Activated CD4-positive, alpha-beta T cell treated with anti-CD3 and anti-CD28 coated beads for 36 hours (primary cell): Measurements from ENCODE around the gene CXCR6. TPM values are rescaled to one million over a fixed set of nuclear protein-coding genes. Genes with fewer than 3 reads are reported as not detected.

Source experiments
- ATAC-seq: fragments of 200-7000 bp; cut with Tn5 transposase; one replicate; pipeline ENCODE4 v1.10.0; 2021; ENCODE audit warnings: mild to moderate bottlenecking, moderate library complexity
- CTCF ChIA-PET: fragments of 350-600 bp; sonication (Branson Sonifier 250); formaldehyde crosslinking; loops from one replicate; lab custom pipeline; 2021; ENCODE audit warnings: antibody characterized with exemption; lab: Charles Lee
- POLR2A ChIA-PET: fragments of 350-600 bp; sonication (Branson Sonifier 250); formaldehyde crosslinking; loops from one replicate; lab custom pipeline; 2021; ENCODE audit warnings: antibody characterized with exemption, inconsistent platforms; lab: Charles Lee
- DNase-seq: peaks from one replicate; pipeline ENCODE4 v3.0.0-alpha.2; 2020
- H3K27ac Mint-ChIP-seq: one replicate; pipeline ENCODE4 v1.8.0; 2021; ENCODE audit warnings: mixed read lengths
- H3K27me3 Mint-ChIP-seq: one replicate; pipeline ENCODE4 v1.8.0; 2021; ENCODE audit warnings: mixed read lengths
- H3K36me3 Mint-ChIP-seq: one replicate; pipeline ENCODE4 v1.8.0; 2021; ENCODE audit warnings: low read depth, mixed read lengths
- H3K4me1 Mint-ChIP-seq: one replicate; pipeline ENCODE4 v1.8.0; 2021; ENCODE audit warnings: mixed read lengths
- H3K4me3 Mint-ChIP-seq: one replicate; pipeline ENCODE4 v1.8.0; 2021; ENCODE audit warnings: mild to moderate bottlenecking, moderate library complexity, mixed read lengths
- H3K9me3 Mint-ChIP-seq: one replicate; pipeline ENCODE4 v1.8.0; 2021; ENCODE audit warnings: low read depth, mixed read lengths
- intact Hi-C, 2 experiments: fragments of 100-400 bp; cut with DNase I in 1 of 2; cut with micrococcal nuclease in 1 of 2; formaldehyde crosslinking; loops; one replicate each; pipeline versions ENCODE4 v1.14.2 to v1.15.1; 2022 to 2024; cut with DNase I, micrococcal nuclease
- total RNA-seq, 2 experiments: library from RNA; stranded (reverse); gene quantifications; one replicate each; pipeline ENCODE4 v1.2.3, GENCODE V29; 2021

Gene CXCR6
- total RNA-seq, 2 experiments from 2014 or later: 0.42 to 0.85 TPM

DNA sequence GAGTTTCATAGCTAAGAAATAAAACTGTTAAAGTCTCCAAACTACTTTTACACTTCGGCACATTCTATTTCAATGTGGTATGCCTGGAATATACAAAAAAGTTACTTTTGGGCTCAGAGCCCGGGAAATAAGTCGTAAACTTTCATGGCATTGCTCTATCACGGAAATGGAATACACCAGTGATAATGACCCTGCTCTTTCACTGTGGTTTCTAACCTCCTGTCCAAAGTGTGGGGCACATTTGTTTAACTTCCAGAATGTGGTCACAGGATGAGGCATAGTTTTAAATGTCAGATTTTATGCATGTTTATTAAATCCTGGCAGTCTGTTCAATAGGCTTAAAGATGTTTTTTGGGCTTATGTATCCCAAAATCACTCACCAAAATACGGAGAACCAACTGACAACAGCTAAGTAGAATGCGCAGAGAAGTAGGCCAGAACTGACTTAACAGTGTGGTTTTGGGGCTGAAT is 5.1 kb downstream of the CXCR6 start:
- no peak overlapping the region for H3K27ac Mint-ChIP-seq
- H3K9me3 Mint-ChIP-seq: no peaks in the 10 kb centered on the region
- ChIA-PET CTCF (interaction anchor here (1.9 to 14.6 kb wide), 2 partner anchors 9 to 130 kb away, joined by 4 to 269 read pairs; no protein-coding TSS in a partner anchor), POLR2A (interaction anchor here (0.6 kb wide), 1 partner anchor 24 kb away, joined by 5 read pairs; no protein-coding TSS in a partner anchor)
- ATAC-seq: no peak
- peaks cover 8% of the 10 kb centered on the region for H3K27me3 Mint-ChIP-seq
- H3K36me3 Mint-ChIP-seq: peaks cover 68% of the 10 kb centered on the region
- H3K4me3 Mint-ChIP-seq: no peak overlapping the region
- intact Hi-C loops: no loop called here
- peaks cover 59% of the 10 kb centered on the region for H3K4me1 Mint-ChIP-seq
- no peak for DNase-seq

- DNase-seq: no peak
- intact Hi-C loops: no loop called here
- peaks cover 53% of the 10 kb centered on the region for H3K4me1 Mint-ChIP-seq
- H3K27ac Mint-ChIP-seq: no peak overlapping the region
- H3K9me3 Mint-ChIP-seq: no peaks in the 10 kb centered on the region
- ChIA-PET POLR2A (no interaction called here), CTCF (interaction anchor here (14.6 kb wide), 1 partner anchor 129 kb away, joined by 269 read pairs; no protein-coding TSS in a partner anchor)
- ATAC-seq: no peak
- peaks cover 8% of the 10 kb centered on the region for H3K27me3 Mint-ChIP-seq
- H3K4me3 Mint-ChIP-seq: no peak overlapping the region
- peaks cover 72% of the 10 kb centered on the region for H3K36me3 Mint-ChIP-seq
Observed at GRCh38 chr3:45948881-45949280, 5.6 kb downstream of the CXCR6 start.

GRCh38 chr3:45949432-45949831 is 6.2 kb downstream of the CXCR6 start:
- intact Hi-C loops: no loop called here
- DNase-seq: no peak
- peak overlapping the region; percentile 39 for H3K27ac Mint-ChIP-seq
- no peak for ATAC-seq
- H3K4me1 Mint-ChIP-seq: peaks cover 51% of the 10 kb centered on the region
- CTCF ChIA-PET: interaction anchor here (14.6 kb wide), 1 partner anchor 128 kb away, joined by 269 read pairs; no protein-coding TSS in a partner anchor
- H3K27me3 Mint-ChIP-seq: peaks cover 8% of the 10 kb centered on the region
- H3K9me3 Mint-ChIP-seq: no peaks in the 10 kb centered on the region
- no peak overlapping the region for H3K4me3 Mint-ChIP-seq
- POLR2A ChIA-PET: no interaction called here
- peaks cover 77% of the 10 kb centered on the region for H3K36me3 Mint-ChIP-seq

DNA sequence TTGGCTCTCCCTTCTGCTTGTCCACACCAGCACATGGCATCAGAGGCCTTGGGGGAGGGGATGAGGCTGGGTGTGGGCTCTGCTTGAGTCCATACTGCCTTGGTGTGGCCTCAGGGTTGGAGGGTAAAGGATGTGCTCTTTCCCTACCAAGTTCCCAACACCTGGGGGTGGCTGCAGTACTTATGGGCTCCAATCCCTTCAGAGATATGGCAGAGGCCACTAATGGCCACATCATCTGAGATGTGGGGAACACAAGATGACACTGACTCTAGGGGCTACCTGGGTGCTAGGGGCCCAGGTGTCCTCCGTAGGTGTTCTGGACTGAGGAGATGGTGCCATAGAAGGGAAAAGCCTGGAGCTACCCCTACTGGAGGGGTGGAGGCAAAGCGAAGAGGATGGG is 6.9 kb downstream of the CXCR6 start:
- Mint-ChIP-seq H3K9me3 (no peaks in the 10 kb centered on the region), H3K4me3 (no peak overlapping the region), H3K36me3 (peaks cover 79% of the 10 kb centered on the region), H3K4me1 (peaks cover 49% of the 10 kb centered on the region), H3K27me3 (peaks cover 5% of the 10 kb centered on the region), H3K27ac (peak overlapping the region; percentile 39)
- CTCF ChIA-PET: interaction anchor here (0.9 to 2.2 kb wide), 8 partner anchors 12 to 133 kb away, joined by 3 to 13 read pairs (median 4); no protein-coding TSS in a partner anchor
- intact Hi-C loops: loop anchor here in 1 of 2 experiments (2.0 kb wide), 1 partner anchor 29 kb away; no protein-coding TSS in a partner anchor
- no peak for DNase-seq
- ATAC-seq: no peak
- POLR2A ChIA-PET: no interaction called here

GRCh38 chr3:45950686-45951600 is 7.7 kb downstream of the CXCR6 start:
- DNase-seq (peak; percentile 83), ATAC-seq (peak; percentile 85)
- peaks cover 3% of the 10 kb centered on the region for H3K27me3 Mint-ChIP-seq
- peaks cover 45% of the 10 kb centered on the region for H3K4me1 Mint-ChIP-seq
- H3K36me3 Mint-ChIP-seq: peaks cover 78% of the 10 kb centered on the region
- H3K9me3 Mint-ChIP-seq: no peaks in the 10 kb centered on the region
- peak overlapping the region; percentile 22 for H3K27ac Mint-ChIP-seq
- CTCF ChIA-PET: interaction anchor here (0.9 to 2.2 kb wide), 10 partner anchors 12 to 132 kb away, joined by 3 to 13 read pairs (median 4); no protein-coding TSS in a partner anchor
- POLR2A ChIA-PET: interaction anchor here (0.6 to 0.8 kb wide), 2 partner anchors 11 to 348 kb away, joined by 3 read pairs; no protein-coding TSS in a partner anchor
- intact Hi-C loops: loop anchor here in 1 of 2 experiments (2.0 kb wide), 1 partner anchor 28 kb away; no protein-coding TSS in a partner anchor
- no peak overlapping the region for H3K4me3 Mint-ChIP-seq

- Mint-ChIP-seq H3K36me3 (peaks cover 76% of the 10 kb centered on the region), H3K27me3 (peaks cover 3% of the 10 kb centered on the region), H3K27ac (no peak overlapping the region), H3K4me3 (no peak overlapping the region), H3K9me3 (no peaks in the 10 kb centered on the region), H3K4me1 (peaks cover 39% of the 10 kb centered on the region)
- ATAC-seq (no peak), DNase-seq (no peak)
- intact Hi-C loops: loop anchor here in 1 of 2 experiments (2.0 kb wide), 1 partner anchor 27 kb away; no protein-coding TSS in a partner anchor
- CTCF ChIA-PET: interaction anchor here (0.6 to 2.2 kb wide), 2 partner anchors 15 to 127 kb away, joined by 3 to 13 read pairs; no protein-coding TSS in a partner anchor
- POLR2A ChIA-PET: no interaction called here
Observed at GRCh38 chr3:45951946-45952345, 8.7 kb downstream of the CXCR6 start.

DNA sequence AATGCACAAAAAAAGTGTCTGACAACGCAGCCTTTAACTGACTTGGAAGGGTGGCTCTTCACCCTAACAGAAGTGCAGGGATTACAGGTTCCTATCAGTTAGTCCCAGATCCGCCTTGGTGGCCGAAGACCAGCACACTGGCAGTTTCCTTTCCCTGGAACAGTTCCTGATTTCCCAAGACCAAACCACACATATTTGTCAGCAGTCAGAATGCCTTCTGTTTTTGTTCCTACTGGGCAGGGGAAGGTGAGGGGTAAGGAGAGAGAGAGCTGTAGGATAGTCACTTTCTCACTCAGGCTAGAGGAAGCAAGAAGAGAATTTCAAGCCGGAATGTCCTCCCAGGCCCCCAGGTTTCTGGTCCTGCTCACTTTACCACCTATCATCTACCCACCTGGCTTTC is 9.2 kb downstream of the CXCR6 start:
- Mint-ChIP-seq H3K9me3 (no peaks in the 10 kb centered on the region), H3K4me3 (no peak overlapping the region), H3K4me1 (peaks cover 39% of the 10 kb centered on the region), H3K27ac (no peak overlapping the region), H3K36me3 (peaks cover 75% of the 10 kb centered on the region), H3K27me3 (peaks cover 3% of the 10 kb centered on the region)
- intact Hi-C loops: no loop called here
- no peak for ATAC-seq
- POLR2A ChIA-PET: no interaction called here
- CTCF ChIA-PET: interaction anchor here (2.2 kb wide), 1 partner anchor 126 kb away, joined by 13 read pairs; no protein-coding TSS in a partner anchor
- DNase-seq: no peak

DNA sequence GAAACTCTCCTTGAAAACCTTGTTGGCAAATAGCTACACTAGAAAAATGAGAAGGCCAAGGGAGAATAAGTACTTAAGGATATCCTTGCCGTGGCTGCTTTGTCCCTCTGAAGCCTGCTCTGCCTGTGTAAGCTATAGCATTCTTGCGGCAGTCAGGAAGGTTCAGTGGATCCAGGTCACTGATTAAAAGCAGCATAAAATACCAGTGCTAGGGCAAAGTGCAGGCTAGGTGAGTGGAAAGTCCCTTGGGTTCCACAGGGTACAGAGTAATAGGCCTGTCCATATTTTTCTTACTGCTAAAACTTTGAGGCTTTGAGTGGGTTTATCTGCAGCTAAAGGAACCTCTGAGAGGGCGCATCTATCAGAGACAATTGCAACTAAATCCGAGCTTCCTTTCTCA is 10.3 kb downstream of the CXCR6 start:
- intact Hi-C loops: no loop called here
- Mint-ChIP-seq H3K4me1 (peaks cover 31% of the 10 kb centered on the region), H3K4me3 (no peak overlapping the region), H3K36me3 (peaks cover 75% of the 10 kb centered on the region), H3K27me3 (no peaks in the 10 kb centered on the region), H3K27ac (no peak overlapping the region), H3K9me3 (no peaks in the 10 kb centered on the region)
- CTCF ChIA-PET: interaction anchor here (0.7 to 1.4 kb wide), 3 partner anchors 15 to 125 kb away, joined by 3 read pairs; no protein-coding TSS in a partner anchor
- ATAC-seq (no peak), DNase-seq (no peak)
- POLR2A ChIA-PET: interaction anchor here (0.6 kb wide), 1 partner anchor 154 kb away, joined by 8 read pairs; no protein-coding TSS in a partner anchor

DNA sequence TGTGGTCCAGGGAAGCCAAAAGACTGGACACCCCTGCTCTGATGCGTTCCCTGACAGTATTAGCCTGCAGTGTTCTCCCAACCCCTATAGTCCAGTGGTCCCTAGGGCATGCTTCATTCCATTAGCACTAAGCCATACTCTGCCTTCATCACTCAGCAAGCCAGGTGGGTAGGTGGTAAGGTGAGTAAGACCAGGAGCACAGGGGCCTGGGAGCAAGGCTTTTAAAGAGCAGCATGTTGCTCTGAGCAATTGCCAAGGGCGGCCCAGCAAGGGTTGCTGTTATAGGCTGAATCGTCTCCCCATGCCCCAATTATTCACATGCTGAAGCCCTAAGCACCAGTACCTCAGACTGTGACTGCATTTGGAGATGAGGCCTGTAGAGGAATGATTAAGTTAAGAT is 11.0 kb downstream of the CXCR6 start:
- Mint-ChIP-seq H3K9me3 (no peaks in the 10 kb centered on the region), H3K27me3 (no peaks in the 10 kb centered on the region), H3K27ac (no peak overlapping the region), H3K4me1 (peaks cover 24% of the 10 kb centered on the region), H3K4me3 (no peak overlapping the region), H3K36me3 (peaks cover 76% of the 10 kb centered on the region)
- CTCF ChIA-PET: interaction anchor here (0.7 to 1.4 kb wide), 3 partner anchors 14 to 23 kb away, joined by 3 read pairs; no protein-coding TSS in a partner anchor
- POLR2A ChIA-PET: no interaction called here
- intact Hi-C loops: no loop called here
- ATAC-seq: no peak
- DNase-seq: no peak

GRCh38 chr3:45955017-45955647 is 11.9 kb downstream of the CXCR6 start:
- no peak for DNase-seq
- CTCF ChIA-PET: no interaction called here

DNA sequence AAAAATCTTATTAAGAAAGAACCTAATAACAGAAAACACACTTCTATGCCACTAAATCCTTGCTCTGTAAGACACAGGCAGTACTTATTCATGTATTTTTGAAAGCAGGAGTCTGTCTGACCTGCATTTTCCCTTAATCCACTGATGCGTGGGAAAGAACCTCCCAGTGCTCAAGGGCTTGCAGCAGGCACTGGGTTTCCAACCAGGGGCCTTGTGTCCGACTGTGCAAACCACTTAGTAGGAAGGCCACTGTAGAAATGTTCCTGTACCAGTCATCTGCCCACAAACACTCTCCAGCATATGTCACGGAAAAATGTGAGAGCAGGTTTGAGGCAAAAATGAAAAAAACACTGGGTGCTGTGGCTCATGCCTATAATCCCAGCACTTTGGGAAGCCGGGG is 12.4 kb downstream of the CXCR6 start:
- ATAC-seq (no peak), DNase-seq (no peak)
- Mint-ChIP-seq H3K9me3 (no peaks in the 10 kb centered on the region), H3K4me3 (no peak overlapping the region), H3K27ac (no peak overlapping the region), H3K4me1 (peaks cover 12% of the 10 kb centered on the region), H3K36me3 (peaks cover 80% of the 10 kb centered on the region), H3K27me3 (peaks cover under 1% of the 10 kb centered on the region)
- ChIA-PET CTCF (no interaction called here), POLR2A (no interaction called here)
- intact Hi-C loops: no loop called here

More at GRCh38 chr3:45955017-45955647, 11.9 kb downstream of the CXCR6 start:
- no peak for ATAC-seq
- POLR2A ChIA-PET: no interaction called here
- H3K4me3 Mint-ChIP-seq: no peak overlapping the region
- peaks cover 18% of the 10 kb centered on the region for H3K4me1 Mint-ChIP-seq
- no peaks in the 10 kb centered on the region for H3K27me3 Mint-ChIP-seq
- no peak overlapping the region for H3K27ac Mint-ChIP-seq
- intact Hi-C loops: no loop called here
- H3K9me3 Mint-ChIP-seq: no peaks in the 10 kb centered on the region
- peaks cover 76% of the 10 kb centered on the region for H3K36me3 Mint-ChIP-seq
